Spleen (tissue), 11 donors: ENCODE results near the gene ZDHHC12. TPM values are rescaled to one million over a fixed set of nuclear protein-coding genes. Genes with fewer than 3 reads are reported as not detected.

ENCODE experiments used
- DNase-seq: peaks from one replicate; pipeline ENCODE4 v3.0.0-alpha.2; 2020
- H3K27ac ChIP-seq, 8 donors: fragments of 200-600 bp; sonication (generic) in 7 of 8; 1 replicate in 4 of 8; 2 replicates in 4 of 8; pipeline versions ENCODE4 v1.5.0 to v1.8.0; 2016 to 2021; ENCODE audit warnings: inconsistent platforms in 4 of 8, mild to moderate bottlenecking in 4 of 8, moderate library complexity in 1 of 8
- H3K27me3 ChIP-seq, 7 donors: fragments of 200-600 bp; sonication (generic) in 6 of 7; replicated peaks in 1 of 7; 1 replicate in 4 of 7; 2 replicates in 3 of 7; pipeline versions ENCODE4 v1.5.0 to v1.8.0; 2016 to 2021; ENCODE audit warnings: inconsistent platforms in 3 of 7, mild to moderate bottlenecking in 1 of 7
- H3K36me3 ChIP-seq, 6 donors: fragments of 200-600 bp; sonication (generic) in 5 of 6; 1 replicate in 4 of 6; 2 replicates in 2 of 6; pipeline versions ENCODE4 v1.5.0 to v1.8.0; 2016 to 2021; ENCODE audit warnings: inconsistent platforms in 2 of 6
- H3K4me1 ChIP-seq, 6 donors: fragments of 200-600 bp; sonication (generic) in 5 of 6; 1 replicate in 3 of 6; 2 replicates in 3 of 6; pipeline versions ENCODE4 v1.5.0 to v1.8.0; 2016 to 2021; ENCODE audit warnings: inconsistent platforms in 3 of 6
- H3K4me3 ChIP-seq, 8 donors: fragments of 200-600 bp; sonication (generic) in 7 of 8; 1 replicate in 4 of 8; 2 replicates in 4 of 8; pipeline versions ENCODE4 v1.5.0 to v1.8.0; 2016 to 2021; ENCODE audit warnings: inconsistent platforms in 4 of 8, mild to moderate bottlenecking in 4 of 8, moderate library complexity in 2 of 8
- H3K9me3 ChIP-seq, 8 donors: fragments of 200-600 bp; sonication (generic) in 7 of 8; 1 replicate in 4 of 8; 2 replicates in 4 of 8; pipeline versions ENCODE4 v1.5.0 to v1.8.0; 2016 to 2021; ENCODE audit warnings: inconsistent platforms in 4 of 8
- CTCF ChIP-seq, 11 experiments: fragments of 200-600 bp in 7 of 11; fragments of 450-650 bp in 4 of 11; sonication (generic) in 4 of 11; IDR thresholded peaks in 8 of 11; conservative IDR thresholded peaks in 3 of 11; 1 replicate in 7 of 11; 2 replicates in 4 of 11; pipeline versions ENCODE4 v1.4.0 to v1.8.0; 2016 to 2021; ENCODE audit warnings: antibody characterized with exemption in 11 of 11, inconsistent platforms in 4 of 11, mild to moderate bottlenecking in 1 of 11
- POLR2A ChIP-seq, 3 donors: fragments of 450-650 bp; IDR thresholded peaks; one replicate each; pipeline ENCODE4 v1.5.1; 2017; ENCODE audit warnings: antibody characterized with exemption in 3 of 3, mild to moderate bottlenecking in 1 of 3
- POLR2AphosphoS5 ChIP-seq, 3 donors: sonication (generic); formaldehyde crosslinking; IDR thresholded peaks; one replicate each; pipeline ENCODE4 v1.5.1; 2017; ENCODE audit warnings: antibody characterized with exemption in 3 of 3
- WGBS, 5 donors: extraction: QIAGEN DNeasy Blood & Tissue Kit in 3 of 5; methylation state at CpG; one replicate each; pipeline versions ENCODE4 v1.1.5 to v1.1.7; 2013 to 2018; 5-methylcytosine and 5-hydroxymethylcytosine counted together
- intact Hi-C: fragments of 100-400 bp; cut with DNase I; formaldehyde crosslinking; loops from one replicate; pipeline ENCODE4 v1.15.0; 2023; ENCODE audit warnings: low total_unique reads
- polyA plus RNA-seq, 3 donors: library from polyadenylated mRNA; stranded (reverse); fragments of 200-250 nt; gene quantifications; one replicate each; pipeline ENCODE4 v1.2.1, GENCODE V29; 2013
- total RNA-seq, 7 donors: library from RNA; depleted of rRNA in 3 of 7; stranded (reverse); fragments of >200 nt in 3 of 7; fragmentation: NEBNext Ultra II Directional in 4 of 7; extraction: Animal tissue kit (Norgen Biotek cat#: 25700) in 4 of 7; gene quantifications; one replicate each; pipeline versions ENCODE4 v1.1.0 to v1.2.1, GENCODE V29; 2016 to 2021
- donor health status: healthy with polysubstance abuse.
- donor health status: DM: no; HTN: no; CAD: no; lungs with moderate emphysema.
- donor health status: DM: no; HTN: no; CAD: no.
- donor health status: Bipolar disorder and iron deficiency.
- donor health status: healthy.
- donor health status: DM: no; HTN: no; CAD: no.
- donor health status: DM: yes; HTN: yes; CAD: no.

The ZDHHC12 gene
- total and polyA plus RNA-seq, 10 donors, result 21.5 to 73.4 (median 36.6) TPM

GRCh38 chr9:128771094-128771721 lies 47.3 kb upstream of the ZDHHC12 start:
- no peak for DNase-seq
- Histone ChIP-seq H3K4me1 (peaks cover 9 to 46% (median 29%) of the 10 kb centered on the region in 6 donors), H3K27ac (peak overlapping the region; percentile 90 to 97 (median 92)), H3K4me3 (peak overlapping the region; percentile 58 to 88 (median 76)), H3K9me3 (peaks cover 0 to 11% (median 6%) of the 10 kb centered on the region in 8 donors), H3K36me3 (peaks cover 0 to 13% (median 5%) of the 10 kb centered on the region in 6 donors), H3K27me3 (no peaks in the 10 kb centered on the region)
- TF ChIP-seq POLR2A (IDR thresholded peaks at IDR 0.05) (no peak), POLR2AphosphoS5 (IDR thresholded peaks at IDR 0.05) (no peak), CTCF (IDR thresholded peaks at IDR 0.05 in 8 of 11, conservative IDR thresholded peaks at IDR 0.05 in 3 of 11) (no peak)
- WGBS, 5 donors, result 0 to 1% (median 1%) methylated on average over 26 to 28 of the region's 28 CpGs
- intact Hi-C loops, result no loop called here

- TF ChIP-seq POLR2AphosphoS5 (IDR thresholded peaks at IDR 0.05), result no peak
- no peak for TF ChIP-seq POLR2A (IDR thresholded peaks at IDR 0.05)
- TF ChIP-seq CTCF (IDR thresholded peaks at IDR 0.05 in 8 of 11, conservative IDR thresholded peaks at IDR 0.05 in 3 of 11), result no peak
- Histone ChIP-seq H3K36me3 (peaks cover 0 to 20% (median 5%) of the 10 kb centered on the region in 6 donors), H3K4me3 (peak overlapping the region; percentile 58 to 88 (median 76)), H3K27ac (peak overlapping the region in 7 of 8 donors; percentile 90 to 97 (median 93)), H3K27me3 (no peaks in the 10 kb centered on the region), H3K4me1 (peaks cover 9 to 46% (median 29%) of the 10 kb centered on the region in 6 donors), H3K9me3 (peaks cover 0 to 3% (median 0%) of the 10 kb centered on the region in 8 donors)
- no peak for DNase-seq
- 77 to 90% (median 83%) methylated on average over 11 of the region's 11 CpGs for WGBS, 5 donors
- intact Hi-C loops, result no loop called here
These were observed 46.5 kb upstream of the ZDHHC12 start for GRCh38 chr9:128770286-128771030.

- H3K4me3 ChIP-seq, result no peak overlapping the region
- DNase-seq, result no peak
- TF ChIP-seq POLR2A (IDR thresholded peaks at IDR 0.05), result no peak
- TF ChIP-seq CTCF (IDR thresholded peaks at IDR 0.05 in 8 of 11, conservative IDR thresholded peaks at IDR 0.05 in 3 of 11), result no peak
- TF ChIP-seq POLR2AphosphoS5 (IDR thresholded peaks at IDR 0.05), result no peak
- no peak overlapping the region for H3K27ac ChIP-seq
- H3K9me3 ChIP-seq, result no peaks in the 10 kb centered on the region
- H3K27me3 ChIP-seq, result no peaks in the 10 kb centered on the region
- 80 to 93% (median 83%) methylated on average over 6 of the region's 6 CpGs for WGBS, 5 donors
- intact Hi-C loops, result no loop called here
- peaks cover 0 to 25% (median 5%) of the 10 kb centered on the region in 6 donors for H3K36me3 ChIP-seq
- H3K4me1 ChIP-seq, result peaks cover 9 to 52% (median 29%) of the 10 kb centered on the region in 6 donors
These were observed 44.7 kb upstream of the ZDHHC12 start for GRCh38 chr9:128768606-128769005.

DNA sequence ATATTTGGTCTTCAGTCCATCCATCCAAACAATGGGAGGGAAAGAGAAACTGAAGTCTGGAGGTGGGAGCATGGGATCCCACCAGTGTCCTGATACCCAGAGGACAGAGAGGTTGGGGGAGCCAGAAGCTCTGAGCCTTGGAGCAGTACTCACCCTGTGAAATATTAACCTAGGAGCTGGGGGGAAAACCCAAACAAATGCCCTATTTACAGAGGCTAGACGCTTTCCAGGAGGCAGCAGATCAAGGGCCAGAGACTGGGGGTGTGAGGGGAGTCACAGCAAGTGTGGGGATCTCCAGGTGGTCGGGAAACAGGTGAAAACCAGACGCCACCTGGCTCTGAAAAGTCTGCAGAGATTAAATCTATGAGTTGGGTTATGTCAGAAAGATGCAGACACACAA lies 41.6 kb upstream of the ZDHHC12 start:
- intact Hi-C loops, result no loop called here
- TF ChIP-seq CTCF (IDR thresholded peaks at IDR 0.05 in 8 of 11, conservative IDR thresholded peaks at IDR 0.05 in 3 of 11), result no peak
- TF ChIP-seq POLR2A (IDR thresholded peaks at IDR 0.05), result no peak
- TF ChIP-seq POLR2AphosphoS5 (IDR thresholded peaks at IDR 0.05), result no peak
- WGBS, 5 donors, result 80 to 89% (median 84%) methylated on average over 3 of the region's 3 CpGs
- H3K4me1 ChIP-seq, result peaks cover 4 to 44% (median 14%) of the 10 kb centered on the region in 6 donors
- H3K4me3 ChIP-seq, result no peak overlapping the region
- peaks cover 0 to 32% (median 5%) of the 10 kb centered on the region in 6 donors for H3K36me3 ChIP-seq
- H3K27ac ChIP-seq, result no peak overlapping the region
- H3K27me3 ChIP-seq, result no peaks in the 10 kb centered on the region
- no peak for DNase-seq
- no peaks in the 10 kb centered on the region for H3K9me3 ChIP-seq
